GM12891 (cell line): Measurements from ENCODE around the gene EOMES.

Source experiments
- PAX5 ChIP-seq: IDR thresholded peaks from 2 replicates; pipeline ENCODE4 v1.6.1; 2011; ENCODE audit warnings: low read length, moderate library complexity, mild to moderate bottlenecking; ENCODE audit not compliant: insufficient read depth, severe bottlenecking
- POLR2A ChIP-seq: IDR thresholded peaks from 2 replicates; pipeline ENCODE4 v1.6.1; 2011; ENCODE audit warnings: low read depth, low read length, control low read depth
- POLR2AphosphoS5 ChIP-seq: IDR thresholded peaks from 2 replicates; pipeline ENCODE4 v1.6.1; 2011; ENCODE audit warnings: low read depth, low read length, control low read depth
- TAF1 ChIP-seq: IDR thresholded peaks from 2 replicates; pipeline ENCODE4 v1.6.1; 2011; ENCODE audit warnings: low read depth, low read length, control low read depth

- TF ChIP-seq POLR2A = no peak
- no peak for TF ChIP-seq TAF1
- TF ChIP-seq PAX5 = no peak
- TF ChIP-seq POLR2AphosphoS5 = no peak
Observed at GRCh38 chr3:27688053-27688452, 34.1 kb downstream of the EOMES start.
